ENCODE results near the gene OR4E1. TPM values are rescaled to one million over a fixed set of nuclear protein-coding genes. Genes with fewer than 3 reads are reported as not detected.

Gene OR4E1
- total and polyA plus RNA-seq, 2 experiments from 2014 or later, result 0.03 TPM; not detected in 1

DNA sequence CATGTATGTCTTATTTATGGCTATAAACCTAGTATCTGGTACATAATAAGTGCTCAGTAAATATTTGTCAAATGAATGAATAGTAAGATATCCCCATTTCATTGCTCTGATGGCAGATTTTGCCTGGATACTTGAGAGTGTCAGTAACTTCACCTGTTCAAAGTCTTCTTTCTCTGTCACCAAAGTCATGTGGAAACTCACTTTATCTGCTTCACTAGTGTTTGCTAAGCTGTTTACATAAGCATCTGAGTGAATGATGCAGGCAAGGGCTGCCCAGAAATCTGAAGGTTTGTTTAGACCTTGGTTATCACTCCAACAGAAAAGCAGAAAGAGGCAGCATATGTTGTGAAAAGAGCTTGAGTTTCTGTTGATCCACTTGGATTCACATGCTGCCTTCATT, 4.3 kb downstream of the OR4E1 start:
- Histone ChIP-seq H3K4me1 (ENCODE audit: insufficient read depth) (no peaks in the 10 kb centered on the region), H3K4me3 (no peak overlapping the region), H3K9me3 (ENCODE audit: low read depth) (no peaks in the 10 kb centered on the region), H4K20me1 (ENCODE audit: insufficient read depth, poor library complexity, severe bottlenecking) (no peaks in the 10 kb centered on the region), H3K4me2 (peak overlapping the region; percentile 22), H2AFZ (no peak overlapping the region), H3K36me3 (replicated peaks; ENCODE audit: insufficient read depth, low read depth) (no peaks in the 10 kb centered on the region), H3K79me2 (no peaks in the 10 kb centered on the region), H3K9me2 (replicated peaks; ENCODE audit: insufficient read depth) (no peaks in the 10 kb centered on the region), H3K27ac (peak overlapping the region; percentile 71), H3K27me3 (no peaks in the 10 kb centered on the region)
- no peak for TF ChIP-seq CTCF (IDR thresholded peaks at IDR 0.05; ENCODE audit: poor library complexity)
- no peak for TF ChIP-seq EZH2 (IDR thresholded peaks at IDR 0.05; ENCODE audit: borderline replicate concordance)
- no peak for TF ChIP-seq EZH2phosphoT487 (IDR thresholded peaks at IDR 0.05; ENCODE audit: low read depth, severe bottlenecking, unreplicated experiment)
- peak; percentile 42 for DNase-seq (ENCODE audit: low spot score)

DNA sequence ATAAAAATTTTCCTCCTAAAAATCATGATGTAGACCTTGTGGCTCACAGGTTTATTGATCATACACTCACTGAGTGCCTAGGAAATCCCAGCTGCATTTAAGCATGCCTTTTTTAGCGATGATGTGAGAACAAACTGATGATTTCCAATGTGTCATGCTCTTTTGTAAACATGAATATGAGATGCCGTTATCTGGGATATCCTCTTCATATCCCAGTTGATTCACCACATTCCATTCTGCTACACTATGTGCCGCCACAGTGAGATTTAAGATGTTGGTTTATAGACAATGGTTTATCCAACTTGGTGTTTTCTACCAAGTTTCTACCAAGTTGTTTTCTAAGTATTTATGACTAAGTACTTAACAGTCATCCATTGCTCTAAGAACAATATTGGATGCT, 5.2 kb downstream of the OR4E1 start:
- H2AFZ ChIP-seq, result no peak overlapping the region
- H3K4me1 ChIP-seq (ENCODE audit: insufficient read depth), result no peaks in the 10 kb centered on the region
- TF ChIP-seq EZH2phosphoT487 (IDR thresholded peaks at IDR 0.05; ENCODE audit: low read depth, severe bottlenecking, unreplicated experiment) (no peak), EZH2 (IDR thresholded peaks at IDR 0.05; ENCODE audit: borderline replicate concordance) (no peak), CTCF (IDR thresholded peaks at IDR 0.05; ENCODE audit: poor library complexity) (no peak)
- H3K4me2 ChIP-seq, result no peak overlapping the region
- H3K36me3 ChIP-seq (replicated peaks; ENCODE audit: insufficient read depth, low read depth), result no peaks in the 10 kb centered on the region
- H3K27ac ChIP-seq, result peak overlapping the region; percentile 64
- no peaks in the 10 kb centered on the region for H3K9me2 ChIP-seq (replicated peaks; ENCODE audit: insufficient read depth)
- no peaks in the 10 kb centered on the region for H3K27me3 ChIP-seq
- peak; percentile 10 for DNase-seq (ENCODE audit: low spot score)
- no peaks in the 10 kb centered on the region for H3K79me2 ChIP-seq
- H4K20me1 ChIP-seq (ENCODE audit: insufficient read depth, poor library complexity, severe bottlenecking), result no peaks in the 10 kb centered on the region
- H3K9me3 ChIP-seq (ENCODE audit: low read depth), result no peaks in the 10 kb centered on the region
- WGBS (ENCODE audit: low lambda C conversion rate, missing lambda C conversion rate), result 62% methylated on average over 3 of the region's 3 CpGs
- no peak overlapping the region for H3K4me3 ChIP-seq

GRCh38 chr14:21656980-21657379, 16.6 kb downstream of the OR4E1 start:
- Histone ChIP-seq H3K79me2 (no peaks in the 10 kb centered on the region), H3K4me2 (no peak overlapping the region), H2AFZ (no peak overlapping the region), H3K4me1 (ENCODE audit: insufficient read depth) (no peaks in the 10 kb centered on the region), H3K36me3 (replicated peaks; ENCODE audit: insufficient read depth, low read depth) (no peaks in the 10 kb centered on the region), H3K9me3 (ENCODE audit: low read depth) (no peaks in the 10 kb centered on the region), H3K27me3 (no peaks in the 10 kb centered on the region), H3K9me2 (replicated peaks; ENCODE audit: insufficient read depth) (no peaks in the 10 kb centered on the region), H3K27ac (no peak overlapping the region), H4K20me1 (ENCODE audit: insufficient read depth, poor library complexity, severe bottlenecking) (no peaks in the 10 kb centered on the region), H3K4me3 (no peak overlapping the region)
- DNase-seq (ENCODE audit: low spot score), result no peak
- TF ChIP-seq CTCF (IDR thresholded peaks at IDR 0.05; ENCODE audit: poor library complexity) (no peak), EZH2phosphoT487 (IDR thresholded peaks at IDR 0.05; ENCODE audit: low read depth, severe bottlenecking, unreplicated experiment) (no peak), EZH2 (IDR thresholded peaks at IDR 0.05; ENCODE audit: borderline replicate concordance) (no peak)
- 100% methylated on average over 1 of the region's 1 CpG for WGBS (ENCODE audit: low lambda C conversion rate, missing lambda C conversion rate)

DNA sequence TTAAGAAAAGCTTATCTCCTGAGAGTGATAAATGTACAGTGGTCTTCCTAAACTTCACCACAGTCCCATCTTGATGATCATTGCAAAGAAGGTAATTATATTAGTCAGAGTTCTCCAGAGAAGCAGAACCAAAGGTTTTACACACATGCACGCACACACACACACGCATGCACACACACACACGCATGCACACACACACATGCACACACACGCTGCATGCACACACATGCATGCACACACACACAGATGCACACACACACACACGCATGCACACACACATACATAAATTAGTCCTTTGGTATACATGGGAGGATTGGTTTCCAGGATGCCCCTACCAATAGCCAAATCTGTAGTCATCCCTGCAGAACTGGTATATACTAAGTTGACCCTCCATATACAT, 19.4 kb downstream of the OR4E1 start:
- H2AFZ ChIP-seq, result no peak overlapping the region
- H3K79me2 ChIP-seq, result no peaks in the 10 kb centered on the region
- H3K4me1 ChIP-seq (ENCODE audit: insufficient read depth), result no peaks in the 10 kb centered on the region
- no peaks in the 10 kb centered on the region for H4K20me1 ChIP-seq (ENCODE audit: insufficient read depth, poor library complexity, severe bottlenecking)
- TF ChIP-seq EZH2phosphoT487 (IDR thresholded peaks at IDR 0.05; ENCODE audit: low read depth, severe bottlenecking, unreplicated experiment) (no peak), CTCF (IDR thresholded peaks at IDR 0.05; ENCODE audit: poor library complexity) (no peak), EZH2 (IDR thresholded peaks at IDR 0.05; ENCODE audit: borderline replicate concordance) (no peak)
- H3K27ac ChIP-seq, result no peak overlapping the region
- no peaks in the 10 kb centered on the region for H3K36me3 ChIP-seq (replicated peaks; ENCODE audit: insufficient read depth, low read depth)
- H3K4me2 ChIP-seq, result no peak overlapping the region
- H3K4me3 ChIP-seq, result no peak overlapping the region
- H3K9me3 ChIP-seq (ENCODE audit: low read depth), result no peaks in the 10 kb centered on the region
- no peaks in the 10 kb centered on the region for H3K9me2 ChIP-seq (replicated peaks; ENCODE audit: insufficient read depth)
- WGBS (ENCODE audit: low lambda C conversion rate, missing lambda C conversion rate), result 92% methylated on average over 5 of the region's 5 CpGs
- DNase-seq (ENCODE audit: low spot score), result no peak
- H3K27me3 ChIP-seq, result no peaks in the 10 kb centered on the region
